GM23338 (cell line): ENCODE data around the gene OR2B2. TPM values are rescaled to one million over a fixed set of nuclear protein-coding genes. Genes with fewer than 3 reads are reported as not detected.

ENCODE experiments used
- ATAC-seq: fragments of 200-7000 bp; cut with Tn5 transposase; 3 replicates; pipeline ENCODE4 v1.9.1; 2020
- DNase-seq: peaks from one replicate; pipeline ENCODE4 v3.0.0-alpha.2; 2015; ENCODE audit warnings: low spot score
- H2AFZ ChIP-seq: fragments of 200-600 bp; sonication (generic); 2 replicates; pipeline ENCODE4 v1.8.0; 2016; ENCODE audit warnings: antibody characterized with exemption, mild to moderate bottlenecking, moderate library complexity
- H3F3A ChIP-seq: fragments of 200-600 bp; sonication (generic); replicated peaks from 2 replicates; pipeline ENCODE4 v1.8.0; 2017; ENCODE audit warnings: antibody characterized with exemption, mixed run types, low read depth
- H3K27ac ChIP-seq: fragments of 200-600 bp; sonication (generic); 2 replicates; pipeline ENCODE4 v1.6.1; 2016; ENCODE audit warnings: low read depth
- H3K27me3 ChIP-seq: fragments of 200-600 bp; sonication (generic); 2 replicates; pipeline ENCODE4 v1.8.0; 2016; ENCODE audit warnings: mild to moderate bottlenecking, mixed run types, moderate library complexity; ENCODE audit not compliant: insufficient read depth
- H3K36me3 ChIP-seq: fragments of 200-600 bp; sonication (generic); 2 replicates; pipeline ENCODE4 v1.8.0; 2016; ENCODE audit warnings: mild to moderate bottlenecking; ENCODE audit not compliant: insufficient read depth
- H3K4me1 ChIP-seq: fragments of 200-600 bp; sonication (generic); 2 replicates; pipeline ENCODE4 v1.8.0; 2016; ENCODE audit warnings: mild to moderate bottlenecking, moderate library complexity; ENCODE audit not compliant: insufficient read depth
- H3K4me2 ChIP-seq: fragments of 200-600 bp; sonication (generic); 2 replicates; pipeline ENCODE4 v1.7.1; 2017; ENCODE audit warnings: mixed run types
- H3K4me3 ChIP-seq: fragments of 200-600 bp; sonication (generic); 2 replicates; pipeline ENCODE4 v1.6.1; 2016; ENCODE audit warnings: mixed run types
- H3K79me2 ChIP-seq: fragments of 200-600 bp; sonication (generic); replicated peaks from 2 replicates; pipeline ENCODE4 v1.8.0; 2017; ENCODE audit warnings: mild to moderate bottlenecking; ENCODE audit not compliant: insufficient read depth
- H3K9me2 ChIP-seq: fragments of 200-600 bp; sonication (generic); 2 replicates; pipeline ENCODE4 v1.8.0; 2017; ENCODE audit not compliant: insufficient read depth
- H4K20me1 ChIP-seq: fragments of 200-600 bp; sonication (generic); replicated peaks from 2 replicates; pipeline ENCODE4 v1.8.0; 2017; ENCODE audit warnings: mild to moderate bottlenecking; ENCODE audit not compliant: insufficient read depth
- H3K27ac Mint-ChIP-seq: 2 replicates; pipeline ENCODE4 v1.8.0; 2020; ENCODE audit warnings: inconsistent platforms, mild to moderate bottlenecking, moderate library complexity, mixed read lengths
- H3K27me3 Mint-ChIP-seq: 3 replicates; pipeline ENCODE4 v1.8.0; 2022; ENCODE audit warnings: low read depth, mild to moderate bottlenecking, moderate library complexity, mixed read lengths, inconsistent platforms; ENCODE audit not compliant: insufficient read depth, poor library complexity
- H3K36me3 Mint-ChIP-seq: 3 replicates; pipeline ENCODE4 v1.8.0; 2021; ENCODE audit warnings: low read depth, mild to moderate bottlenecking, inconsistent platforms, moderate library complexity, mixed read lengths
- H3K4me1 Mint-ChIP-seq: 3 replicates; pipeline ENCODE4 v1.8.0; 2020; ENCODE audit warnings: mild to moderate bottlenecking, inconsistent platforms, mixed read lengths
- H3K4me3 Mint-ChIP-seq: 3 replicates; pipeline ENCODE4 v1.8.0; 2021; ENCODE audit warnings: moderate library complexity, mild to moderate bottlenecking, inconsistent platforms, mixed read lengths
- H3K9me3 Mint-ChIP-seq: 3 replicates; pipeline ENCODE4 v1.8.0; 2020; ENCODE audit warnings: moderate library complexity, mild to moderate bottlenecking, inconsistent platforms, mixed read lengths
- CREB1 ChIP-seq: fragments of 250-450 bp; sonication (Bioruptor Pico); IDR thresholded peaks from 2 replicates; pipeline ENCODE4 v1.5.0; 2020; ENCODE audit warnings: low read depth, mild to moderate bottlenecking, moderate library complexity
- CTCF ChIP-seq, 2 experiments: fragments of 200-600 bp in 1 of 2; sonication (generic) in 1 of 2; conservative IDR thresholded peaks; 2 replicates each; pipeline versions ENCODE4 v1.5.1 to v1.6.1; 2016 to 2017; ENCODE audit warnings: antibody characterized with exemption in 2 of 2, low read depth in 2 of 2, mild to moderate bottlenecking in 2 of 2, moderate library complexity in 1 of 2
- ETS1 ChIP-seq: IDR thresholded peaks from 2 replicates; pipeline ENCODE4 v1.6.1; 2016; ENCODE audit warnings: antibody characterized with exemption
- EZH2 ChIP-seq: fragments of 200-600 bp; sonication (generic); IDR thresholded peaks from one replicate; pipeline ENCODE4 v1.8.0; 2017; ENCODE audit warnings: antibody characterized with exemption, mild to moderate bottlenecking, low read depth; ENCODE audit not compliant: unreplicated experiment
- EZH2phosphoT487 ChIP-seq: fragments of 200-600 bp; sonication (generic); IDR thresholded peaks from one replicate; pipeline ENCODE4 v1.8.1; 2018; ENCODE audit warnings: antibody characterized with exemption; ENCODE audit not compliant: unreplicated experiment
- JUNB ChIP-seq: IDR thresholded peaks from one replicate; pipeline ENCODE4 v1.6.1; 2016; ENCODE audit warnings: antibody characterized with exemption; ENCODE audit not compliant: unreplicated experiment
- NANOG ChIP-seq: IDR thresholded peaks from 2 replicates; pipeline ENCODE4 v1.6.1; 2016; ENCODE audit warnings: antibody characterized with exemption, borderline replicate concordance
- POLR2AphosphoS5 ChIP-seq: IDR thresholded peaks from 2 replicates; pipeline ENCODE4 v1.6.1; 2016; ENCODE audit warnings: antibody characterized with exemption, low read depth
- REST ChIP-seq: IDR thresholded peaks from one replicate; pipeline ENCODE4 v1.6.1; 2018; ENCODE audit warnings: antibody characterized with exemption; ENCODE audit not compliant: unreplicated experiment
- STAT1 ChIP-seq: IDR thresholded peaks from one replicate; pipeline ENCODE4 v1.6.1; 2016; ENCODE audit warnings: antibody characterized with exemption; ENCODE audit not compliant: unreplicated experiment
- ZNF114 ChIP-seq: fragments of 250-450 bp; sonication (Bioruptor Pico); IDR thresholded peaks from 2 replicates; pipeline ENCODE4 v1.5.0; 2020; ENCODE audit warnings: mild to moderate bottlenecking, moderate library complexity
- ZNF331 ChIP-seq: fragments of 250-450 bp; sonication (Bioruptor Pico); IDR thresholded peaks from 2 replicates; pipeline ENCODE4 v1.5.0; 2020; ENCODE audit warnings: low read depth, mild to moderate bottlenecking, moderate library complexity
- ZNF462 ChIP-seq: fragments of 250-450 bp; sonication (Bioruptor Pico); IDR thresholded peaks from 2 replicates; pipeline ENCODE4 v1.5.0; 2020; ENCODE audit warnings: mild to moderate bottlenecking, moderate library complexity
- polyA plus RNA-seq: library from polyadenylated mRNA; unstranded; fragments of >200 nt; fragmentation: Nextera tagmentation; extraction: Ambion mirVana; gene quantifications from 2 replicates; pipeline ENCODE4 v1.2.1, GENCODE V29; 2016
- total RNA-seq: library from RNA; depleted of rRNA; stranded (reverse); fragments of >200 nt; shearing (Covaris generic); gene quantifications from 2 replicates; pipeline ENCODE4 v1.2.3, GENCODE V29; 2014

Gene OR2B2
- total and polyA plus RNA-seq, 2 experiments from 2014 or later = 0.38 TPM; not detected in 1

- H3K4me1 Mint-ChIP-seq = peaks cover 20% of the 10 kb centered on the region
- Histone ChIP-seq H3K79me2 (no peaks in the 10 kb centered on the region), H3K9me2 (no peaks in the 10 kb centered on the region), H3K4me3 (peak overlapping the region; percentile 78), H3K4me1 (0 out of 2 replicates have a peak, but pooled peaks cover 3% of the 10 kb centered on the region), H3F3A (peaks cover 11% of the 10 kb centered on the region), H3K27ac (peak overlapping the region; percentile 99), H4K20me1 (no peaks in the 10 kb centered on the region), H3K36me3 (no peaks in the 10 kb centered on the region), H3K4me2 (peak overlapping the region; percentile 85), H2AFZ (no peak overlapping the region), H3K27me3 (no peaks in the 10 kb centered on the region)
- ATAC-seq = peak; percentile 46
- H3K27ac Mint-ChIP-seq = peak overlapping the region; percentile 100
- peak overlapping the region; percentile 97 for H3K4me3 Mint-ChIP-seq
- peaks cover 30% of the 10 kb centered on the region for H3K9me3 Mint-ChIP-seq
- H3K27me3 Mint-ChIP-seq = peaks cover 36% of the 10 kb centered on the region
- DNase-seq = peak; percentile 67
- TF ChIP-seq ZNF114 (CRISPR knock-in tag) (no peak), NANOG (no peak), ZNF331 (CRISPR knock-in tag) (no peak), EZH2 (no peak), JUNB (no peak), ZNF462 (CRISPR knock-in tag) (no peak), ETS1 (no peak), CTCF (conservative IDR thresholded peaks at IDR 0.05; ENCODE audit: low read depth in 2 of 2) (no peak), REST (no peak), CREB1 (CRISPR knock-in tag) (no peak), EZH2phosphoT487 (no peak), POLR2AphosphoS5 (no peak), STAT1 (no peak)
- peaks cover 14% of the 10 kb centered on the region for H3K36me3 Mint-ChIP-seq
Observed at GRCh38 chr6:27865850-27866356, 46.3 kb downstream of the OR2B2 start.
